NCI-H2107 treated with DMSO at 0.1 percent for 48 hours (cell line): ENCODE measurements around the gene PEX26.

ENCODE experiments used
- DNase-seq: peaks from one replicate; lab custom pipeline; 2025; ENCODE audit not compliant: unreplicated experiment; lab: John Stamatoyannopoulos, UW

Gene PEX26

GRCh38 chr22:18154821-18155390 lies 77.1 kb downstream of the PEX26 start:
- DNase-seq: no peak
